Esophagus muscularis mucosa (tissue), 4 donors: ENCODE measurements around the gene LDAF1.

Experiments
- EP300 ChIP-seq: sonication (generic); formaldehyde crosslinking; IDR thresholded peaks from one replicate; pipeline ENCODE4 v1.6.1; 2017; ENCODE audit warnings: antibody characterized with exemption
- POLR2A ChIP-seq: fragments of 450-650 bp; IDR thresholded peaks from one replicate; pipeline ENCODE4 v1.6.1; 2017; ENCODE audit warnings: antibody characterized with exemption, moderate library complexity, mild to moderate bottlenecking, low read depth
- POLR2AphosphoS5 ChIP-seq, 2 donors: sonication (generic); formaldehyde crosslinking; IDR thresholded peaks; one replicate each; pipeline ENCODE4 v1.6.1; 2017; ENCODE audit warnings: antibody characterized with exemption in 2 of 2
- TF ChIP-seq, protein P1 (sequence below), 3 experiments: fragments of 200-600 bp in 2 of 3; fragments of 450-650 bp in 1 of 3; sonication (generic) in 2 of 3; IDR thresholded peaks; one replicate each; pipeline ENCODE4 v1.5.1; 2017 to 2019; ENCODE audit warnings: antibody characterized with exemption in 3 of 3, mild to moderate bottlenecking in 2 of 3, moderate library complexity in 1 of 3

DNA sequence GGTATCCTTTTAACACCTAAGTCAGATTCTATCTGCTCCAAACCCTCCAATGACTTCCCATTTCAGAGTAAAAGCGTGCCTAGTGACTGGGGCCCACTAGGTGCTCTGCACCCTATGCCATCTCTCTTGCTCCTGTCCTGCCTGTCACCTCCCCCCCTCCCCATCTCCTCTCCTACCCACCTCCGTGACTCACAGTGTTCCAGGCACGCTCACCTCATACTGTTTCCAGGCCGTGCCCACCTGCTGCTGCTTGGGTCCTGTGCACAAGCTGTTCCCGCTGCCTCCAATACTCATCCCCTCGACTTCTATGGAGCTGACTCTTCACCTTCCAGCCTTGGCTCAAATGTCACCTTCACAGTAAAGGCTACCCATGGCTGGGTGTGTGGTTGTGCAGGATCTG, 29.5 kb upstream of the LDAF1 start:
- TF ChIP-seq, protein P1, sequence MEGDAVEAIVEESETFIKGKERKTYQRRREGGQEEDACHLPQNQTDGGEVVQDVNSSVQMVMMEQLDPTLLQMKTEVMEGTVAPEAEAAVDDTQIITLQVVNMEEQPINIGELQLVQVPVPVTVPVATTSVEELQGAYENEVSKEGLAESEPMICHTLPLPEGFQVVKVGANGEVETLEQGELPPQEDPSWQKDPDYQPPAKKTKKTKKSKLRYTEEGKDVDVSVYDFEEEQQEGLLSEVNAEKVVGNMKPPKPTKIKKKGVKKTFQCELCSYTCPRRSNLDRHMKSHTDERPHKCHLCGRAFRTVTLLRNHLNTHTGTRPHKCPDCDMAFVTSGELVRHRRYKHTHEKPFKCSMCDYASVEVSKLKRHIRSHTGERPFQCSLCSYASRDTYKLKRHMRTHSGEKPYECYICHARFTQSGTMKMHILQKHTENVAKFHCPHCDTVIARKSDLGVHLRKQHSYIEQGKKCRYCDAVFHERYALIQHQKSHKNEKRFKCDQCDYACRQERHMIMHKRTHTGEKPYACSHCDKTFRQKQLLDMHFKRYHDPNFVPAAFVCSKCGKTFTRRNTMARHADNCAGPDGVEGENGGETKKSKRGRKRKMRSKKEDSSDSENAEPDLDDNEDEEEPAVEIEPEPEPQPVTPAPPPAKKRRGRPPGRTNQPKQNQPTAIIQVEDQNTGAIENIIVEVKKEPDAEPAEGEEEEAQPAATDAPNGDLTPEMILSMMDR (IDR thresholded peaks at IDR 0.05), result no peak
- TF ChIP-seq POLR2A (no peak), EP300 (no peak), POLR2AphosphoS5 (IDR thresholded peaks at IDR 0.05) (no peak)
